Kidney (tissue), 14 donors: ENCODE measurements around the gene TEX11. TPM values are rescaled to one million over a fixed set of nuclear protein-coding genes. Genes with fewer than 3 reads are reported as not detected.
"Not testable (repeated sequence)": the region's sequence is repeated elsewhere in the genome, so short reads cannot be mapped to it uniquely, and the experiment has no call there.

ENCODE experiments used
- DNase-seq, 5 donors: peaks; one replicate each; pipeline ENCODE4 v3.0.0-alpha.2; 2013 to 2020
- FAIRE-seq: peaks from 2 replicates; lab custom pipeline; 2012; peaks lifted over from hg19 to GRCh38; lab: Jason Lieb, UNC
- H3K27ac ChIP-seq, 2 donors: one replicate each; pipeline ENCODE4 v1.7.0; 2013; ENCODE audit warnings: low read depth in 2 of 2, low read length in 2 of 2, inconsistent platforms in 1 of 2
- H3K27me3 ChIP-seq: one replicate; pipeline ENCODE4 v1.7.1; 2013; ENCODE audit warnings: low read length, inconsistent platforms; ENCODE audit not compliant: control insufficient read depth, insufficient read depth
- H3K36me3 ChIP-seq, 3 donors: one replicate each; pipeline versions ENCODE4 v1.7.0 to v1.7.1; 2013; ENCODE audit warnings: low read length in 3 of 3, control low read depth in 1 of 3, inconsistent platforms in 1 of 3; ENCODE audit not compliant: insufficient read depth in 3 of 3, control insufficient read depth in 2 of 3
- H3K4me1 ChIP-seq, 3 donors: one replicate each; pipeline versions ENCODE4 v1.7.0 to v1.7.1; 2013; ENCODE audit warnings: low read length in 3 of 3, inconsistent platforms in 1 of 3, low read depth in 1 of 3; ENCODE audit not compliant: control insufficient read depth in 2 of 3, insufficient read depth in 2 of 3
- H3K4me3 ChIP-seq, 3 donors: one replicate each; pipeline versions ENCODE4 v1.7.0 to v1.8.1; 2013; ENCODE audit warnings: low read length in 3 of 3, control low read depth in 1 of 3, inconsistent platforms in 1 of 3
- H3K9ac ChIP-seq, 3 donors: one replicate each; pipeline versions ENCODE4 v1.7.0 to v1.7.1; 2013; ENCODE audit warnings: low read length in 3 of 3, control low read depth in 1 of 3, inconsistent platforms in 1 of 3
- H3K9me3 ChIP-seq, 3 donors: one replicate each; pipeline versions ENCODE4 v1.7.0 to v1.7.1; 2013; ENCODE audit warnings: low read length in 3 of 3, control low read depth in 1 of 3, inconsistent platforms in 1 of 3; ENCODE audit not compliant: control insufficient read depth in 2 of 3, insufficient read depth in 1 of 3
- CTCF ChIP-seq: IDR thresholded peaks from 3 replicates; pipeline ENCODE4 v1.5.1; 2012; ENCODE audit warnings: mild to moderate bottlenecking, moderate library complexity, borderline replicate concordance; ENCODE audit not compliant: insufficient read depth; ENCODE audit errors: extremely low read depth
- intact Hi-C: fragments of 100-400 bp; cut with DNase I; formaldehyde crosslinking; loops from one replicate; pipeline ENCODE4 v1.11.1; 2022
- polyA plus RNA-seq: library from polyadenylated mRNA; stranded (reverse); fragments of 350-450 nt; fragmentation: Illumina TruSeq; extraction: RNeasy Lipid Tissue Mini Kit (QIAGEN cat#74804); gene quantifications from one replicate; pipeline ENCODE4 v1.2.3, GENCODE V29; 2014; ENCODE audit warnings: low read depth, low replicate concordance; ENCODE audit not compliant: insufficient read depth
- total RNA-seq: library from RNA; stranded (reverse); fragmentation: NEBNext Ultra II Directional; extraction: Animal tissue kit (Norgen Biotek cat#: 25700); gene quantifications from one replicate; pipeline ENCODE4 v1.2.1, GENCODE V29; 2021
- donor health status: control.
- donor health status: control.
- donor health status: control.
- donor health status: control.
- donor health status: control.
- donor health status: DM: yes; HTN: yes; CAD: no.
- donor health status: Normal renal cell carcinoma (clear cell type).

TEX11 gene
- total and polyA plus RNA-seq, 2 donors from 2014 or later, result 0.28 TPM; not detected in 1

GRCh38 chrX:70618467-70618866, 290.0 kb downstream of the TEX11 start:
- no peak for DNase-seq

GRCh38 chrX:70613295-70613694, 295.2 kb downstream of the TEX11 start:
- H3K36me3 ChIP-seq, result no peaks in the 10 kb centered on the region
- intact Hi-C loops, result no loop called here
- H3K9ac ChIP-seq, result no peak overlapping the region
- H3K4me3 ChIP-seq, result no peak overlapping the region
- no peak for FAIRE-seq
- no peak for DNase-seq
- no peak for TF ChIP-seq CTCF
- H3K27me3 ChIP-seq, result no peaks in the 10 kb centered on the region
- H3K9me3 ChIP-seq, result no peaks in the 10 kb centered on the region
- H3K27ac ChIP-seq, result no peak overlapping the region
- no peaks in the 10 kb centered on the region for H3K4me1 ChIP-seq

More at GRCh38 chrX:70618467-70618866, 290.0 kb downstream of the TEX11 start:
- no peak overlapping the region for H3K4me3 ChIP-seq
- no peak for FAIRE-seq
- no peak overlapping the region for H3K9ac ChIP-seq
- no peaks in the 10 kb centered on the region for H3K36me3 ChIP-seq
- H3K27ac ChIP-seq, result no peak overlapping the region
- no peak for TF ChIP-seq CTCF
- no peaks in the 10 kb centered on the region for H3K4me1 ChIP-seq
- H3K27me3 ChIP-seq, result no peaks in the 10 kb centered on the region
- intact Hi-C loops, result no loop called here
- no peaks in the 10 kb centered on the region for H3K9me3 ChIP-seq

GRCh38 chrX:70605352-70605751, 303.2 kb downstream of the TEX11 start:
- H3K27me3 ChIP-seq, result no peaks in the 10 kb centered on the region
- H3K4me1 ChIP-seq, result no peaks in the 10 kb centered on the region
- FAIRE-seq (no peak), DNase-seq (no peak)
- no peak overlapping the region for H3K4me3 ChIP-seq
- no peak overlapping the region for H3K27ac ChIP-seq
- no peaks in the 10 kb centered on the region for H3K36me3 ChIP-seq
- intact Hi-C loops, result no loop called here
- no peaks in the 10 kb centered on the region for H3K9me3 ChIP-seq
- H3K9ac ChIP-seq, result no peak overlapping the region
- TF ChIP-seq CTCF, result no peak

- no peak overlapping the region for H3K4me3 ChIP-seq
- no peak for FAIRE-seq
- H3K9me3 ChIP-seq, result no peaks in the 10 kb centered on the region
- intact Hi-C loops, result no loop called here
- H3K9ac ChIP-seq, result no peak overlapping the region
- H3K4me1 ChIP-seq, result no peaks in the 10 kb centered on the region
- H3K27me3 ChIP-seq, result no peaks in the 10 kb centered on the region
- no peak for DNase-seq
- no peak overlapping the region for H3K27ac ChIP-seq
- TF ChIP-seq CTCF, result no peak
- no peaks in the 10 kb centered on the region for H3K36me3 ChIP-seq
Observed at GRCh38 chrX:70592091-70592490, 316.4 kb downstream of the TEX11 start.

GRCh38 chrX:70587158-70587557, 321.4 kb downstream of the TEX11 start:
- H3K36me3 ChIP-seq, H3K4me1 ChIP-seq, intact Hi-C loops, H3K27me3 ChIP-seq, H3K9me3 ChIP-seq, H3K4me3 ChIP-seq, H3K27ac ChIP-seq, FAIRE-seq, H3K9ac ChIP-seq, DNase-seq: not testable (repeated sequence)
